Measurements from ENCODE around the gene AGPAT2.
A peak's percentile ranks its signal among the peaks of the same experiment; 100 is the strongest.

The AGPAT2 gene

DNA sequence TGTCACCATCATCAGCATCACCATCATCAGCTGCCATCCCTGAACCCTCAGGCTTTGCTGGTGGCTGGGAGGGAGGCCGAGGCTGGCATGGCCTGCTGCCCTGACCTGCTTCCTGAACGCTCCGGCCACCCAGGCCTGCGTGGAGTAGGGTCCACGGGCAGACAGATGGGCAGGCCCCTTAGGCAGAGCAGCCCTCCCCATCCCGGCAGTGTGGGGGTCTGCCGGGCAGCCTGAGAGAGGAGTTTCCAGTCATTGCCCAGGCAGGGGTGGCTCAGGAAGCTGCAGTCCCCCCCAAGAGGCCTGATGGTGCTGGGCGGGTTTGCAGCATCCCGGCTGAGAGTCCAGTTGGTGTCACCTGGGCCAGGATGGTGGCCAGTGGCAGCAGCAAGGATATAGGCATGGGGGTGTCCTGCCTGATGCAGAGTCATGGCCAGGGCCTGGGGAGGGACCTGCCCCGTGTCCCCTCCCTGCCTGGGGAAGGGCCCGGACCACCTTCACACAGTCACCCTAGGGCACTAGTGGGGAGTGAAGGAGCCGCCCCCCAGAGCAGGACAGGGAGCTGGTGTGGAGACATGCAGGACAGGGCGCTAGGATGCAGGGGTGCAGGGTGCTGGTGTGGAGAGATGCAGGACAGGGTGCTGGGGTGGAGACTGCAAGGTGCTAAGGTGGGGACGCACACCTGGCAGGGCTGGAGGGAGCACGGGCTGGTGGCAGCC is 32.3 kb downstream of the AGPAT2 start:
- Histone ChIP-seq H3K27ac (ENCODE audit: low read depth, low read length) (peak overlapping the region; percentile 32), H3K4me3 (ENCODE audit: low read length) (no peak overlapping the region), H3K9ac (ENCODE audit: low read length) (no peak overlapping the region), H3K4me1 (ENCODE audit: control insufficient read depth, insufficient read depth, low read length) (no peaks in the 10 kb centered on the region), H3K36me3 (ENCODE audit: control insufficient read depth, insufficient read depth, low read length) (no peaks in the 10 kb centered on the region), H3K27me3 (ENCODE audit: control insufficient read depth, insufficient read depth, low read length) (peaks cover 16% of the 10 kb centered on the region)

- Histone ChIP-seq H3K27ac (ENCODE audit: low read depth, low read length) (no peak overlapping the region), H3K4me1 (ENCODE audit: control insufficient read depth, insufficient read depth, low read length) (no peaks in the 10 kb centered on the region), H3K36me3 (ENCODE audit: control insufficient read depth, insufficient read depth, low read length) (no peaks in the 10 kb centered on the region), H3K4me3 (ENCODE audit: low read length) (no peak overlapping the region), H3K9ac (ENCODE audit: low read length) (no peak overlapping the region), H3K27me3 (ENCODE audit: control insufficient read depth, insufficient read depth, low read length) (peaks cover 12% of the 10 kb centered on the region)
These were observed 33.8 kb downstream of the AGPAT2 start for GRCh38 chr9:136653323-136654079.

GRCh38 chr9:136651860-136652259 is 35.4 kb downstream of the AGPAT2 start:
- Histone ChIP-seq H3K4me3 (ENCODE audit: low read length) (no peak overlapping the region), H3K4me1 (ENCODE audit: control insufficient read depth, insufficient read depth, low read length) (no peaks in the 10 kb centered on the region), H3K27me3 (ENCODE audit: control insufficient read depth, insufficient read depth, low read length) (peaks cover 12% of the 10 kb centered on the region)

DNA sequence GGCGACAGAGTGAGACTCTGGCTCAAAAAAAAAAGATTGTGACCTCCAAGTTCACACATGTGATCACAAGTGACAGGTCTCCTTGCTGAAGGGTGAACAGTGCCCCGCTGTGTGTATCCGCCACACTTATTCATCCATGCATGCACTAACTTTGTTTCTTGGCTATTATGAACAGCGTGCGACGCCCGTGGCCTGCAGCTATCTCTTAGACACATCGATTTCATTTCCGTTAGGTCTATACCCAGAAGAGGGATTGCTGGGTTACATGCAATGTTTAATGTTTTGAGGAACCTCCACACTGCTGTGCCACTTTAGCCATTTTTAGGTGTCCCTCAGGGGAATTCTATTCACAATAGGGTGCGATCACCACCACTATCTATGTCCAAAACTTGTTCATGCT is 36.6 kb downstream of the AGPAT2 start:
- Histone ChIP-seq H3K4me1 (ENCODE audit: control insufficient read depth, insufficient read depth, low read length) (no peaks in the 10 kb centered on the region), H3K27me3 (ENCODE audit: control insufficient read depth, insufficient read depth, low read length) (peaks cover 13% of the 10 kb centered on the region), H3K9ac (ENCODE audit: low read length) (no peak overlapping the region), H3K4me3 (ENCODE audit: low read length) (no peak overlapping the region), H3K27ac (ENCODE audit: low read depth, low read length) (no peak overlapping the region), H3K36me3 (ENCODE audit: control insufficient read depth, insufficient read depth, low read length) (no peaks in the 10 kb centered on the region)

More at GRCh38 chr9:136651860-136652259, 35.4 kb downstream of the AGPAT2 start:
- Histone ChIP-seq H3K27ac (ENCODE audit: low read depth, low read length) (no peak overlapping the region), H3K9ac (ENCODE audit: low read length) (no peak overlapping the region), H3K36me3 (ENCODE audit: control insufficient read depth, insufficient read depth, low read length) (no peaks in the 10 kb centered on the region)

DNA sequence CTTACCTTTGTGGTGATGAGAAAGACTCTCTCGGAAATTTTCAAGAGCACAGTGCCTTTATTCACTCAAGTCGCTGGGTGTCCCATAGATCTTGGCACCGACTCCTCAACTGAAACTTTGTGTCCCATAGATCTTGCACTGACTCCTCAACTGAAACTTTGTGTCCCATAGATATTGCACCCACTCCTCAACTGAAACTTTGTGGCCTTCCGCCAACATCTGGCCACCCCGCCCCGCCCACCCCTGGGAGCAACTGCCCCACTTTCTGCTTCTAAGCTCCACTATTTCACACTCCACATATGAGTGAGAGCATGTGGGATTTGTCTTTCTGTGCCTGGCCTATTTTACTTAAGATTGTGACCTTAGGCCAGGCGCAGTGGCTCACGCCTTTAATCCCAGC is 37.2 kb downstream of the AGPAT2 start:
- Histone ChIP-seq H3K36me3 (ENCODE audit: control insufficient read depth, insufficient read depth, low read length) (no peaks in the 10 kb centered on the region), H3K27me3 (ENCODE audit: control insufficient read depth, insufficient read depth, low read length) (peaks cover 11% of the 10 kb centered on the region), H3K27ac (ENCODE audit: low read depth, low read length) (no peak overlapping the region), H3K9ac (ENCODE audit: low read length) (no peak overlapping the region), H3K4me3 (ENCODE audit: low read length) (no peak overlapping the region), H3K4me1 (ENCODE audit: control insufficient read depth, insufficient read depth, low read length) (no peaks in the 10 kb centered on the region)

- H3K4me1 ChIP-seq (ENCODE audit: control insufficient read depth, insufficient read depth, low read length), result no peaks in the 10 kb centered on the region
- peaks cover 8% of the 10 kb centered on the region for H3K27me3 ChIP-seq (ENCODE audit: control insufficient read depth, insufficient read depth, low read length)
- no peak overlapping the region for H3K9ac ChIP-seq (ENCODE audit: low read length)
- H3K4me3 ChIP-seq (ENCODE audit: low read length), result no peak overlapping the region
- no peak overlapping the region for H3K27ac ChIP-seq (ENCODE audit: low read depth, low read length)
- H3K36me3 ChIP-seq (ENCODE audit: control insufficient read depth, insufficient read depth, low read length), result no peaks in the 10 kb centered on the region
These were observed 38.5 kb downstream of the AGPAT2 start for GRCh38 chr9:136648751-136649150.

GRCh38 chr9:136646827-136647711 is 40.2 kb downstream of the AGPAT2 start:
- Histone ChIP-seq H3K27me3 (ENCODE audit: control insufficient read depth, insufficient read depth, low read length) (peaks cover 8% of the 10 kb centered on the region), H3K36me3 (ENCODE audit: control insufficient read depth, insufficient read depth, low read length) (no peaks in the 10 kb centered on the region), H3K9ac (ENCODE audit: low read length) (no peak overlapping the region), H3K4me1 (ENCODE audit: control insufficient read depth, insufficient read depth, low read length) (no peaks in the 10 kb centered on the region), H3K4me3 (ENCODE audit: low read length) (no peak overlapping the region), H3K27ac (ENCODE audit: low read depth, low read length) (no peak overlapping the region)

GRCh38 chr9:136645903-136646754 is 41.1 kb downstream of the AGPAT2 start:
- no peak overlapping the region for H3K4me3 ChIP-seq (ENCODE audit: low read length)

DNA sequence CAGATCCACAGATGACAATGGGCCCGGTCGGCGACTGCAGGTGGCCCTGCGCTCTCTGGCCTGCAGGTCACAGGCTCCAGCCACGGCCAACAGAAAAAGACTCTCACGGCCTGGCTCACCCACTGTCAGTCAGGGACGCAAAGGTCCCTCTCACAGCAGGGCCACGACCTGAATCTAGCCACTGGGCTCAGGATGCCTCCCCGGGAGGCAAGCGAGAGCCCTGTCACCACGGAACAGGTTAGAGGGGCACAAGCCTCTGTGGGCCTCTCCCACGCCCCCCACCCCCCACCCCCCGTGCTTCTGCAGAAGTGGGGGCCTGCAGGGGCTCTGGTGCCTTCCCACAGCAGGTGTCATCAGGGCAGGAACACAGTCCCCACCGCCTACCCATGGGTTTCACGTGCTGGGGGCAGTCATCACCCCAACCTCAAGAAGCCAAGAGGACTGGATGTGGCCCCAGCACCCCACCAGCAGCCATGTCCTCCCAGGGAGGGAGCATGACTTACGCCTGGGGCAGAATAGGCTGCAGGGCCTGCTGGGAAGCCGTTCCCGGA is 41.8 kb downstream of the AGPAT2 start:
- Histone ChIP-seq H3K4me1 (ENCODE audit: control insufficient read depth, insufficient read depth, low read length) (no peaks in the 10 kb centered on the region), H3K4me3 (ENCODE audit: low read length) (no peak overlapping the region), H3K9ac (ENCODE audit: low read length) (no peak overlapping the region), H3K36me3 (ENCODE audit: control insufficient read depth, insufficient read depth, low read length) (no peaks in the 10 kb centered on the region), H3K27ac (ENCODE audit: low read depth, low read length) (peak overlapping the region; percentile 40), H3K27me3 (ENCODE audit: control insufficient read depth, insufficient read depth, low read length) (peaks cover 8% of the 10 kb centered on the region)

More at GRCh38 chr9:136645903-136646754, 41.1 kb downstream of the AGPAT2 start:
- H3K27ac ChIP-seq (ENCODE audit: low read depth, low read length), result peak overlapping the region; percentile 40
- H3K36me3 ChIP-seq (ENCODE audit: control insufficient read depth, insufficient read depth, low read length), result no peaks in the 10 kb centered on the region
- H3K27me3 ChIP-seq (ENCODE audit: control insufficient read depth, insufficient read depth, low read length), result peaks cover 8% of the 10 kb centered on the region
- no peaks in the 10 kb centered on the region for H3K4me1 ChIP-seq (ENCODE audit: control insufficient read depth, insufficient read depth, low read length)
- H3K9ac ChIP-seq (ENCODE audit: low read length), result no peak overlapping the region

DNA sequence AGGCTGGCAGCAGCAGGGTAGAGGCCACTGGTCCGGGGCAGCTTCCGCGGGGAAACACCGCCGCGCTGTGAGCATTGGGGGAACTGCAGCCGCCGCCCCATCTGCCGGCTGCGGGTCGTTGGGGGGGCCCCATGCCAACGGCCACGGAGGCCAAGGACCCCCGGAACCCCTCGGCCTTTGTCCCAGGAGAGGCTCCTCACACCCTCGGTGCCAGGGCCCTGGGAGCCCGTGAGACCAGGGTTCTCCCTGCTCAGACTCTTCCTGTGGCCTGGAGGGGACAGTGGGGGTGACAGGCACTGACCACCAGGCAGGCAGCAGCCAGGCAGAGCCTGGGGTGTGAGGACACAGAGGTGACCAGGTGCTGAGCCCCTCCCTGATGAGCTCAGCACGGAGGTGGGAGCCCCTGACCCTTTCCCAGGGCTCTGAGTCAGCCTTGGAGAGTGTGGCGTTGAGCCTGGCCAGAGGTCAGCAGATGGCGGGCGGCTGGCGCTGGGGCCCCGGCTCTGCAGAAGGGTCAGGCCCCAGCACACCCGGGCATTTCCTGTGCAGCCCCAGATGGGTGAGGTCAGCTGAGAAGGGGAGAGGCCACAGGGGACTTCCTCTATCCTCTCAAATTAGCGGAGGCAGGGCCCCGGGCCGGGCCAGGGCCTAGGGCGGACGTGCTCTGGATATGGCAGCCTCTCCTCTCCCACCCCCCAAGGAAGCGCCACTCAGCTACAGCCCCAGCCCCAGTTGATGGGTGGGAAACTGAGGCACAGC is 42.5 kb downstream of the AGPAT2 start:
- H3K4me3 ChIP-seq (ENCODE audit: low read length), result no peak overlapping the region
- H3K4me1 ChIP-seq (ENCODE audit: control insufficient read depth, insufficient read depth, low read length), result no peaks in the 10 kb centered on the region
- H3K9ac ChIP-seq (ENCODE audit: low read length), result no peak overlapping the region
- H3K27ac ChIP-seq (ENCODE audit: low read depth, low read length), result peak overlapping the region; percentile 27
- H3K27me3 ChIP-seq (ENCODE audit: control insufficient read depth, insufficient read depth, low read length), result peaks cover 8% of the 10 kb centered on the region
- H3K36me3 ChIP-seq (ENCODE audit: control insufficient read depth, insufficient read depth, low read length), result no peaks in the 10 kb centered on the region

GRCh38 chr9:136644343-136644592 is 43.0 kb downstream of the AGPAT2 start:
- no peak overlapping the region for H3K9ac ChIP-seq (ENCODE audit: low read length)

More at GRCh38 chr9:136644343-136644592, 43.0 kb downstream of the AGPAT2 start:
- peak overlapping the region; percentile 23 for H3K4me3 ChIP-seq (ENCODE audit: low read length)
- peak overlapping the region; percentile 27 for H3K27ac ChIP-seq (ENCODE audit: low read depth, low read length)
- no peaks in the 10 kb centered on the region for H3K4me1 ChIP-seq (ENCODE audit: control insufficient read depth, insufficient read depth, low read length)
- H3K27me3 ChIP-seq (ENCODE audit: control insufficient read depth, insufficient read depth, low read length), result peaks cover 8% of the 10 kb centered on the region
- H3K36me3 ChIP-seq (ENCODE audit: control insufficient read depth, insufficient read depth, low read length), result no peaks in the 10 kb centered on the region
